GM18867 (cell line): Measurements from ENCODE around the gene HOXB2.
"Not testable (repeated sequence)": the region's sequence is repeated elsewhere in the genome, so short reads cannot be mapped to it uniquely, and the experiment has no call there.

Source experiments
- ATAC-seq: cut with Tn5 transposase; IDR thresholded peaks from one replicate; pipeline ENCODE4 v1.9.1; 2021; ENCODE audit warnings: mild to moderate bottlenecking, moderate library complexity; ENCODE audit not compliant: unreplicated experiment

HOXB2 gene

GRCh38 chr17:48517478-48517877, 27.4 kb downstream of the HOXB2 start:
- ATAC-seq: no peak

DNA sequence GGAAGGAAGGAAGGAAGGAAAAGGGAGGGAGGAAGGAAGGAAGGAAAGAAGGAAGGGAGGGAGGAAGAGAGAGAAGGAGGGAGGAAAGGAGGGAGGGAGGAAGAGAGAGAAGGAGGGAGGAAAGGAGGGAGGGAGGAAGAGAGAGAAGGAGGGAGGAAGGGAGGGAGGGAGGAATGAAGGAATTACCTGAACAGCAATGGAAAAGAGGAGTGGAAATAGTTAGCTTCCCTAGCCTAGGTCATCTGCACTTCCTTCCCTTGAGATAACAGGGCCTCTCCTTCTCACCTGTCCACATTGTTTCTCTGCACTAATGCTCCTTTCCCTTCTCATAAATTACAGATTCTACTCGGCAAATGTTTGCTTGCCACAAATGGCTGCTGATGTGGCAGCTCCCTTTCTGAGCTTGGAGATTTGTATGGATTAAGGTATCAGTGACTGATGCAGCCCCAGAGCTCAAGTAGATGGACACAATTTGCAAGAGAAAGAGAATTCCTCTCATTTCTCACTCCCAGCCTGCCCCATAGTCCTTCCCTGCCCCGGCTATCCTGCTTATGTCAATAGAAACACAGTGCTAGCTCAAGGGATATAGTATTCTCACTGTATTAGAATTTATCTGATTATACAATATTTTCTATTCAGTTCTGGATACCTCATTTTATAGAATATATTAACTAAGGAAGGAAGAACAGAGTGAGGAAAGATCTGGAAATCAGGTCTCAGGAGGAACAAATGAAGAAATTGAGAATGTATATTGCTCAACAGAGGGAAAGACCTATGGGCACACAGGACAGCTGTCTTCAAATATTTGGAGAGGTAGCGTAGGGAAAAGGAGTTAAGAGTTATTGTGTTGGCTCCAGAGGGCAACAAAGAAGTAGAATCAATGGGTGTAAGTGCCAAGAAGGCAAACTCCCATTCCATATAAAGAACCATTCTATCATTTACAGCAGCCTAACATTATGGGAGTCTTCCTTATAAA, 28.7 kb downstream of the HOXB2 start:
- ATAC-seq: no peak

- ATAC-seq: no peak
Measured at GRCh38 chr17:48514477-48514876, 30.4 kb downstream of the HOXB2 start.

DNA sequence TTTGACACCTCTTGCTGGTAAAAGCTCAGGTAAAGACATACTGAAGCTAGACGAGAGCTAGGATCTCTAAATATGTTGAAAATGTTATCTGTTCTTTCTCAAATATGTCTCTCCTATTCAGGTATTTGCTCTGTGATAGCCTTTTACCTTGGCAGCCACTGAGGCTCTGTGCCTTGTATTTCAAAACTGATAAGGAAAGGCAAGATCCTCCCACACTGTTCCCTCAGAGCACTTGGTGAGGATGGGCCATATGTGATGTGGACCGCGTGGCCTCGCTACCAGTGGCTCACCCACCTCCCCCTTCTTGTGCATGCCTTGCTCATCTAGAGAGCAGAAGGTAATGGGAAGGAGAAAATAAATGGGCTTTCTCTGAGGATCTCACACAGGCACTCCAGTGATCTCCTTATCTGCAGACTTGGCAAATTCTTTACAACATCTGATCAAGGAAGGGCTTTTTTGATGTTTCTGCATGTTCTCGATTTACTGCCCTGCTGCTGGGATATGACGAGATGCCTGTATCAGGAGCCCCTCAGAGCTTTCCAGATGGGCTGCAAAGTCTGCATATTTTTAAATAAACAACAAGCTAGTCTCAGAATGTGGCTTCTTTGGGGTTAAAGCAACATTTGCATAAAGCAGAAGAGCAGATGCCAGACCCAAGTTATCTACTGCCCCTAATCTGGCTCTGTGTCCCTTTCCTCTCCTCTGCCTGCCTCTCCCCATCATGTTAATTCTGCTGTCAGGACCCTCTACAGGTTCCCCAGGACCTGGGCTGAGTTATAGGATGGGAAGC, 31.0 kb downstream of the HOXB2 start:
- no peak for ATAC-seq

GRCh38 chr17:48513097-48513496, 31.8 kb downstream of the HOXB2 start:
- no peak for ATAC-seq

DNA sequence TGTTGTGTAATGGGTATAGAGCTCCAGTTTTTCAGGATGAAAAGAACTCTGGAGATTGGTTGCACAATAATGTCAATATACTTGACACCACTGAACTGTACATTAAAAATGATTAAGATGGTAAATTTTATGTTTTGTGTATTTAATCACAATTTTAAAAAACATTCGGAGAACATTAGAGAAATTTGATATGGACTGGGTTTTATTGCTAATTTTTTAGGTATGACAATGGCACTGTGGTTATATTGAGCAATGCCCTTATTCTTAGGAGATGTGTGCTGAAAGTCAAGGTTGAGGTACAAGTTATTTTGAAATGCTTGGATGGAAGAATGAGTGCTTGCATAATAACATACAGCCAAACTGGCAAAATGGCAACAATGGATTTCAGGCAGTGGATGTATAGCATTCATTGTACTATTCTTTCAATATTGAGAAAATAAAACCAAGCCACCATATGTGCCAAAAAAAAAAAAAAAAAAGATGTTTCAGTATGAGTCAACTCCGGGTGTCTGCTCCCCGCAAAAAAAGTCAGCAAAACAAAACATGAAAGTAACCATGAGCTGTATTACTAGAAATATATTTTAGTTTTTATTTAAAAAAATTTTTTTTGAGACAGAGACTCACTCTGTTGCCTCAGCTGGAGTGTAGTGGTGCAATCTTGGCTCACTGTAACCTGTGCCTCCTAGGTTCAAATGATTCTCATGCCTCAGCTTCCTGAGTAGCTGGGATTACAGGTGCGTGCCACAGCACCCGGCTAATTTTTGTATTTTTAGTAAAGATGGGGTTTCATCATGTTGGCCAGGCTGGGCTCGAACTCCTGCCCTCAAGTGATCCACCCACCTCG, 33.9 kb downstream of the HOXB2 start:
- ATAC-seq: peak; percentile 54

DNA sequence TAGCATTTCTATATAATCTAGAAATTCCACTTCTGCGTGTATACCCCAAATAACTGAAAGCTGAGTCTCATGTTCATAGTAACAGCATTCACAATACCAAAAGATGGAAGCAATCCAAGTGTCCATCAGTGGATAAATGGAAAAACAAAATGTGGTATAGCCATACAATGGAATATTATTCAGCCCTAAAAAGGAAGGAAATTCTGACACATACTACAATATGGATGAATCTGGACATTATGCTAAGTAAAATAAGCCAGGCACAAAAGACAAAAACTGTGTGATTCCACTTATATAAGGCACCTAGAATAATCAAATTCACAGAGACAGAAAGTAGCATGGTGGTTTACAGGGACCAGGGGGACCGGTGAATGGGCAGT, 34.5 kb downstream of the HOXB2 start:
- no peak for ATAC-seq

DNA sequence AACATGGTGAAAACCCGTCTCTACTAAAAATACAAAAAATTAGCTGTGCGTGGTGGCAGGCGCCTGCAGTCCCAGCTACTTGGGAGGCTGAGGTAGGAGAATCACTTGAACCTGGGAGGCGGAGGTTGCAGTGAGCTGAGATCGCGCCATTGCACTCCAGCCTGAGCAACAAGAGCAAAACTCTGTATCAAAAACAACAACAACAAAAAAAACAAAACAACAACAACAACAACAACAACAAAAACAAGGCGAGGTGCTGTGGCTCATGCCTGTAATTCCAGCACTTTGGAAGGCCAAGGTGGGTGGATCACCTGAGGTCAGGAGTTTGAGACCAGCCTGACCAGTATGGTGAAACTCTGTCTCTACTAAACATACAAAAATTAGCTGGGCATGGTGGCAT, 35.2 kb downstream of the HOXB2 start:
- ATAC-seq: not testable (repeated sequence)

- no peak for ATAC-seq
Measured at GRCh38 chr17:48506246-48506645, 38.7 kb downstream of the HOXB2 start.

DNA sequence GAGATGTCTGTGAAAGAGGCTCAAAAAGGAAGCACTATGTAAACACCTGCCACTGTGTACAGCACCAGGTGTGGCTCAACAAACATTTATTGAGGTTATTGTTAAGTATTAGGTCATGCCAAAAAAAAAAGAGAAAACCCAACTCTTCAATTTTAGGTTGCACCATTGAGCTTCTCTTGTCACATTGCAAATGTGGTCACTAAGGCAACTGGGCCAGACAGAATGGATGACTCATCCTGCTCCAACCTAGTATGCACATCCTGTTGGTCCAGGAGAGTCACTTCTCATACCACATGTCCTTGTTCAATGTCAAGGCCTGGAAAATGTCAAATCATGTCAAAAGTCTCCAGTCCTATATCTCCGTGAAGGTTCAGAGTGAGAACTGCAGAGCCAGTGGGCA, 39.1 kb downstream of the HOXB2 start:
- peak; percentile 73 for ATAC-seq

- ATAC-seq: no peak
Measured at GRCh38 chr17:48504953-48505352, 40.0 kb downstream of the HOXB2 start.

- no peak for ATAC-seq
Measured at GRCh38 chr17:48503747-48504146, 41.2 kb downstream of the HOXB2 start.

- ATAC-seq: no peak
Measured at GRCh38 chr17:48502901-48503300, 42.0 kb downstream of the HOXB2 start.

- no peak for ATAC-seq
Measured at GRCh38 chr17:48502312-48502711, 42.6 kb downstream of the HOXB2 start.

DNA sequence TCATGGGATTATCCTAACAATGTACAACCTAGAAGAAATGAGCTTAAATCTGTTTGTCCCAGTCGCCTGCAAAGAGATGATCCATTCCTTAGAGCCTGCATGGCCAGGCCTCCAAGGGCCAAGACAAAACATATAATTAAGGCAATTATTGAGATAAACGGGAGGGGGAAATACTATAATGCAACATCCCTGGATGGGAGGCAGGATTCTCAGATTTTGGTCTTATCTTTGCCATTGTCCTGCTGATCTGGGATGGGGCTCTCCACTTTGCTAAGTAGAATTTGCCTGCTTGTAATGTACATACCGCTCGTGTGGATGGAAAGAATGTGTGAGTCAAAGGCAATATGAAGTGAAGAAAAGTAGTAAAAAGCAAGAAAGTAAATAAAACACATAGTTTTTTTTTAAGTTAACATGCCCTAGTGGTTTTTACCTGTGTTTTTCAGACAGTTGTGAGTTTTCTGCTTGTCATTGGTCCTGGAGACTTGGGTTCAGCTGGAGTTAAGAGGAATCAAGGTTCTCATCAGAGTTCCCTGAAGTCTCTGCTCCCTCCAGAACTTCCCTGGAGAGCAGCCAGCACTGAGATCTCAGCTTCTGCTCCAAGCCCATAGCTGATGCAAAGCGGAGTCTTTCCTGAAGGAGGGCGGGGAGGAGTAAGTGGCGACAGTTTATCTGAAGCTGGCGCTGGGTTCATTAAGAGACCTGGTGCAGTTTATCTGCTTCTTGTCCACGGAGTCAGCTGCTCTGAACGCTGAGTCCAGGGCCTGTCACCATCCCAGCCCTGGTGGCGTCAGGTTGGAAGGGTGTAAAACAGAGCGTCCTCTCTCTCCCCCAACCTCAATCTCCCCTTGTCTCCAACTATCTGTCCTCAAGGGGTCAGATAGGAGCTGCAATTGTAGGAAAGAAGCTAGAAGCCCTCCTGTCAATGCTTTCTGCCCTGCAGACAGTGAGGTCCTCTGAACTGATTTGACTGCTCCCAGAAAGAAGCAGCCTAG, 44.2 kb downstream of the HOXB2 start:
- ATAC-seq: no peak

DNA sequence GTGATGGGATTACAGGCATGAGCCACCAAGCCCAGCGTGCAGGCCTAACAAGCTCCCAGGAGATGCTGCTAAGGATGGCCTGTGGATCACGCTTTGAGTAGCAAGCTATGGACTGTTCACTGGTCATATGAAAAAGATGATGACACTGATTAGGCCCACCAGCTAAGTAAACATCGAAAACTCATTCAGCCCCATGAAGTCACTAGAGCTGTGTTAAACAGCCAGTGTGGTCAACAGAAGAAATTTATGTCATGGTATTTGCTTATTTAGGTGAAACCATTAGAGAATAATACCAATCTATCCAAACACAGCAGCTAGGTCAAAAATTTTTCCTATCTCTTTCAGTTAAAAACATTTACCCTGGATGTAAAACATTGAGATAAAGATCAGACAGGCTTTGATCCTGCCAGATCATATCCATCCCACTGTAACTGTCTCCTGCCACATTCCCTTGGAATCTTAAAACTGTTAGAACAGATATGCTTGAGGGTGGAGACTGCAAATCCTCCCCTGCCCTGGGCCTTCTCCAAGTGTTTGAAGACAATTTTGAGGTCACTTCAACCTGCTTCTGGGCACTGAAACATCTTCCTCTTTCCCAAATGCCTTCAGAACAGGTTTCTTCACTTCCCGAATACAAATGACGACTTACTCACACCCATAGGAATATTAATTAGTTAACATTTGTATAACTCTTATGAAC, 45.0 kb downstream of the HOXB2 start:
- ATAC-seq: no peak

DNA sequence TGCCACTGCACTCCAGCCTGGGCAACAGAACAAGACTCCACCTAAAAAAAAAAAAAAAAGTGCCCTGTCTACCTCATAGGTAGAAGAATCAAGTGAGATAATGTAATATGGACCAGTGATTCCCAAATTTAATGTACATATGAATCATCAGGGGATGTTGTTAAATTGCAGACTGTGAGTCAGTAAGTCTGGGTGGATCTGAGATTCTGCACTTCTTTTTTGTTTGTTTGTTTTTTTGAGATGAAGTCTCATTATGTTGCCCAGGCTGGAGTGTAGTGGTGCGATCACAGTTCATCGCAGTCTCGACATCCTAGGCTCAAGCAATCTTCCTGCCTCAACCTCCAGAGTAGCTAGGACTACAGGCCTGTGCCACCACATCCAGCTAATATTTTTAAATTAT, 45.7 kb downstream of the HOXB2 start:
- no peak for ATAC-seq

DNA sequence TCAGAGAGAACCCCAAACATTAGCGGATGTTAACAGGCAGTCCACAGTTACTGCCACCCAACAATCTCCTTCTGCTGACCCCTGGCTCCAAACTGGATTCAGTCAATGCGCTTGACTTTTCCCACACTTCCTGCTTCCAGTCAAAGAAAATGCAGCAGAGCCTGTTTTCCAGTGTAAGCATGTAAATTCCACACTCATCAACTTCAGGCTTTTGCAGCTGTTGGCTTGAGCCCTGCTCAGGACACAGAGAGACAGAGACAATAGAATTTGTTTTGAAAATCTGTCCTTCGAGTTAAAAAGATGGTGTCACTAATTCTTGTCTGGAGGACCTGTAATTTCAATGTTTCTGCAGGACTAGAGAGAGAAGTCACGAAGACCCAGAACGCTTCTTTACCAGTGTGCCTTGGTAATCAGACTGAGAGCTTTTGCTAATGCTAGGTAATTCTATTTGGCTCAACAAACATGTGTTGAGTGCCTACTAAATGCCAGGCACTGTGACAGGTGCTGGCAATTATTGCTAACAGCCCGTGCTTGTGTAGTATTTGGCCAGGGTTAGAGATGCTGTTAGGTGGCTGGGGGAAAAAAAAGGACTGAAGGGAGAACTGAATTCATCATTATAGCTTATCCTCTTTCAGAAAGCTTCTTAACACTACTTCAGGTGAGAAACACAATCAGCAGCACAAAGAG, 46.6 kb downstream of the HOXB2 start:
- ATAC-seq: no peak

GRCh38 chr17:48497103-48497502, 47.8 kb downstream of the HOXB2 start:
- no peak for ATAC-seq
